KG1 (cell line): ENCODE measurements around the gene C14orf132.

Source experiments
- DNase-seq: peaks from one replicate; lab custom pipeline; 2025; lab: John Stamatoyannopoulos, UW

The C14orf132 gene

GRCh38 chr14:96098309-96098998, 59.3 kb downstream of the C14orf132 start:
- DNase-seq, result no peak

- no peak for DNase-seq
Observed at GRCh38 chr14:96098999-96099335, 59.8 kb downstream of the C14orf132 start.

GRCh38 chr14:96100161-96101064, 61.3 kb downstream of the C14orf132 start:
- peak; percentile 20 for DNase-seq

- DNase-seq, result no peak
Observed at GRCh38 chr14:96102081-96102856, 63.1 kb downstream of the C14orf132 start.

GRCh38 chr14:96103075-96103474, 63.9 kb downstream of the C14orf132 start:
- no peak for DNase-seq

GRCh38 chr14:96103560-96104460, 64.6 kb downstream of the C14orf132 start:
- DNase-seq, result no peak

GRCh38 chr14:96104469-96105057, 65.4 kb downstream of the C14orf132 start:
- no peak for DNase-seq

- no peak for DNase-seq
Observed at GRCh38 chr14:96105089-96105925, 66.1 kb downstream of the C14orf132 start.

- no peak for DNase-seq
Observed at GRCh38 chr14:96105926-96106441, 66.8 kb downstream of the C14orf132 start.

GRCh38 chr14:96106891-96107290, 67.7 kb downstream of the C14orf132 start:
- no peak for DNase-seq

- DNase-seq, result no peak
Observed at GRCh38 chr14:96108061-96108795, 69.1 kb downstream of the C14orf132 start.

GRCh38 chr14:96108911-96109310, 69.7 kb downstream of the C14orf132 start:
- DNase-seq, result no peak

GRCh38 chr14:96109596-96110355, 70.6 kb downstream of the C14orf132 start:
- no peak for DNase-seq

GRCh38 chr14:96112032-96112431, 72.9 kb downstream of the C14orf132 start:
- DNase-seq, result no peak

GRCh38 chr14:96114002-96114401, 74.8 kb downstream of the C14orf132 start:
- DNase-seq, result no peak

GRCh38 chr14:96117101-96117897, 78.1 kb downstream of the C14orf132 start:
- DNase-seq, result no peak

- no peak for DNase-seq
Observed at GRCh38 chr14:96117960-96118359, 78.8 kb downstream of the C14orf132 start.

GRCh38 chr14:96118391-96118790, 79.2 kb downstream of the C14orf132 start:
- no peak for DNase-seq
